Karpas-422 (cell line): ENCODE data around the gene SPRN. TPM values are rescaled to one million over a fixed set of nuclear protein-coding genes. Genes with fewer than 3 reads are reported as not detected.

Source experiments
- DNase-seq: peaks from one replicate; pipeline ENCODE4 v3.0.0-alpha.2; 2015
- H2AFZ ChIP-seq: fragments of 200-600 bp; sonication (generic); 2 replicates; pipeline ENCODE4 v1.6.1; 2014; ENCODE audit warnings: antibody characterized with exemption, low read length, mixed read lengths
- H3K27ac ChIP-seq: fragments of 200-600 bp; sonication (generic); 2 replicates; pipeline ENCODE4 v1.5.1; 2014; ENCODE audit warnings: mild to moderate bottlenecking, low read length, moderate library complexity
- H3K27me3 ChIP-seq: fragments of 200-600 bp; sonication (generic); 2 replicates; pipeline ENCODE4 v1.6.1; 2014; ENCODE audit warnings: low read length, mixed read lengths
- H3K36me3 ChIP-seq: fragments of 200-600 bp; sonication (generic); 2 replicates; pipeline ENCODE4 v1.6.1; 2014; ENCODE audit warnings: low read length, mixed read lengths; ENCODE audit not compliant: insufficient read depth
- H3K4me1 ChIP-seq: fragments of 200-600 bp; sonication (generic); 2 replicates; pipeline ENCODE4 v1.6.1; 2014; ENCODE audit warnings: mild to moderate bottlenecking, low read length, mixed read lengths
- H3K4me2 ChIP-seq: fragments of 200-600 bp; sonication (generic); 2 replicates; pipeline ENCODE4 v1.6.1; 2014; ENCODE audit warnings: low read length, low read depth, mild to moderate bottlenecking; ENCODE audit not compliant: poor library complexity, severe bottlenecking
- H3K4me3 ChIP-seq: fragments of 200-600 bp; sonication (generic); 2 replicates; pipeline ENCODE4 v1.5.1; 2014; ENCODE audit warnings: mild to moderate bottlenecking, antibody characterized with exemption, low read length, mixed read lengths
- H3K79me2 ChIP-seq: fragments of 200-600 bp; sonication (generic); 2 replicates; pipeline ENCODE4 v1.6.1; 2014; ENCODE audit warnings: mild to moderate bottlenecking, low read length, mixed read lengths
- H3K9ac ChIP-seq: fragments of 200-600 bp; sonication (generic); 2 replicates; pipeline ENCODE4 v1.6.0; 2014; ENCODE audit warnings: low read length
- H3K9me2 ChIP-seq: fragments of 200-600 bp; sonication (generic), shearing (Covaris generic); replicated peaks from 2 replicates; pipeline ENCODE4 v1.6.0; 2014; ENCODE audit warnings: mild to moderate bottlenecking, low read length, moderate library complexity; ENCODE audit not compliant: insufficient read depth
- H3K9me3 ChIP-seq: fragments of 300-700, 200-600 bp; sonication (generic); 2 replicates; pipeline ENCODE4 v1.6.1; 2014; ENCODE audit warnings: low read length, mixed read lengths
- H4K20me1 ChIP-seq: fragments of 200-600 bp; sonication (generic); 2 replicates; pipeline ENCODE4 v1.6.1; 2014; ENCODE audit warnings: mild to moderate bottlenecking, antibody characterized with exemption, low read length, low read depth; ENCODE audit not compliant: insufficient read depth
- total RNA-seq: library from RNA; depleted of rRNA; stranded (reverse); fragments of >200 nt; shearing (Covaris generic); gene quantifications from 2 replicates; pipeline ENCODE4 v1.2.3, GENCODE V29; 2014; ENCODE audit warnings: low replicate concordance

SPRN gene
- total RNA-seq, 1 experiment from 2014 or later = not detected

- H3K36me3 ChIP-seq = peaks cover 36% of the 10 kb centered on the region
- H3K4me1 ChIP-seq = peaks cover 8% of the 10 kb centered on the region
- no peaks in the 10 kb centered on the region for H3K9me2 ChIP-seq
- H4K20me1 ChIP-seq = no peaks in the 10 kb centered on the region
- H3K4me3 ChIP-seq = no peak overlapping the region
- peaks cover 35% of the 10 kb centered on the region for H3K79me2 ChIP-seq
- no peaks in the 10 kb centered on the region for H3K27me3 ChIP-seq
- no peak overlapping the region for H3K9ac ChIP-seq
- no peaks in the 10 kb centered on the region for H3K9me3 ChIP-seq
- H3K27ac ChIP-seq = no peak overlapping the region
- no peak overlapping the region for H3K4me2 ChIP-seq
- no peak overlapping the region for H2AFZ ChIP-seq
- no peak for DNase-seq
Observed at GRCh38 chr10:133400624-133401424, 23.6 kb downstream of the SPRN start.

- Histone ChIP-seq H3K9ac (no peak overlapping the region), H3K4me3 (no peak overlapping the region), H3K79me2 (peaks cover 37% of the 10 kb centered on the region), H3K9me3 (no peaks in the 10 kb centered on the region), H3K4me2 (no peak overlapping the region), H2AFZ (no peak overlapping the region), H3K9me2 (no peaks in the 10 kb centered on the region), H3K4me1 (peaks cover 10% of the 10 kb centered on the region), H4K20me1 (no peaks in the 10 kb centered on the region), H3K27me3 (no peaks in the 10 kb centered on the region), H3K27ac (no peak overlapping the region), H3K36me3 (peaks cover 25% of the 10 kb centered on the region)
- no peak for DNase-seq
Observed at GRCh38 chr10:133399123-133399601, 25.3 kb downstream of the SPRN start.

- Histone ChIP-seq H3K36me3 (peaks cover 20% of the 10 kb centered on the region), H3K4me2 (no peak overlapping the region), H3K9me3 (no peaks in the 10 kb centered on the region), H3K9me2 (no peaks in the 10 kb centered on the region), H3K4me1 (peaks cover 16% of the 10 kb centered on the region), H4K20me1 (no peaks in the 10 kb centered on the region), H2AFZ (no peak overlapping the region), H3K79me2 (peaks cover 37% of the 10 kb centered on the region), H3K9ac (no peak overlapping the region), H3K4me3 (no peak overlapping the region), H3K27me3 (no peaks in the 10 kb centered on the region), H3K27ac (no peak overlapping the region)
- no peak for DNase-seq
Observed at GRCh38 chr10:133397938-133398337, 26.5 kb downstream of the SPRN start.

- Histone ChIP-seq H2AFZ (no peak overlapping the region), H3K9me3 (no peaks in the 10 kb centered on the region), H3K4me3 (no peak overlapping the region), H3K9me2 (no peaks in the 10 kb centered on the region), H3K27me3 (no peaks in the 10 kb centered on the region), H3K4me1 (peaks cover 25% of the 10 kb centered on the region), H3K9ac (no peak overlapping the region), H3K4me2 (no peak overlapping the region), H3K79me2 (peaks cover 37% of the 10 kb centered on the region), H3K27ac (no peak overlapping the region), H4K20me1 (no peaks in the 10 kb centered on the region), H3K36me3 (peaks cover 12% of the 10 kb centered on the region)
- no peak for DNase-seq
Observed at GRCh38 chr10:133396035-133396624, 28.3 kb downstream of the SPRN start.

- DNase-seq = peak; percentile 44
- Histone ChIP-seq H3K36me3 (peaks cover 12% of the 10 kb centered on the region), H3K9me2 (no peaks in the 10 kb centered on the region), H3K4me3 (peak overlapping the region; percentile 98), H3K27ac (peak overlapping the region; percentile 56; the same call in 1 of the 2 replicates), H3K79me2 (peaks cover 34% of the 10 kb centered on the region), H3K9ac (peak overlapping the region; percentile 96), H2AFZ (peak overlapping the region; percentile 56; the same call in 1 of the 2 replicates), H3K4me2 (peak overlapping the region; percentile 97), H3K4me1 (peaks cover 36% of the 10 kb centered on the region), H4K20me1 (no peaks in the 10 kb centered on the region), H3K9me3 (no peaks in the 10 kb centered on the region), H3K27me3 (no peaks in the 10 kb centered on the region)
Observed at GRCh38 chr10:133394801-133395221, 29.6 kb downstream of the SPRN start.

- Histone ChIP-seq H3K27me3 (no peaks in the 10 kb centered on the region), H3K27ac (peak within 1 kb of the TSS; percentile 56; the same call in 1 of the 2 replicates), H3K9me3 (no peaks in the 10 kb centered on the region), H3K9ac (peak within 1 kb of the TSS; percentile 96), H3K79me2 (peaks cover 34% of the 10 kb centered on the region), H3K4me3 (peak within 1 kb of the TSS; percentile 98), H4K20me1 (no peaks in the 10 kb centered on the region), H3K9me2 (no peaks in the 10 kb centered on the region), H2AFZ (peak within 1 kb of the TSS; percentile 56; the same call in 1 of the 2 replicates), H3K4me2 (peak within 1 kb of the TSS; percentile 97), H3K36me3 (peaks cover 12% of the 10 kb centered on the region), H3K4me1 (peaks cover 43% of the 10 kb centered on the region)
- DNase-seq = peak; percentile 99
Observed at GRCh38 chr10:133394064-133394663, 30.3 kb downstream of the SPRN start, which contains the start of gene MTG1. TSS of gene MTG1 (plus strand) at chr10:133394157. CDS start at chr10:133394221, 64 bp downstream.

- Histone ChIP-seq H3K27ac (no peak overlapping the region), H3K79me2 (peaks cover 33% of the 10 kb centered on the region), H3K36me3 (peaks cover 12% of the 10 kb centered on the region), H3K4me1 (peaks cover 47% of the 10 kb centered on the region), H3K9me3 (no peaks in the 10 kb centered on the region), H3K9me2 (no peaks in the 10 kb centered on the region), H3K9ac (peak overlapping the region; percentile 46), H3K27me3 (no peaks in the 10 kb centered on the region), H2AFZ (0 out of 2 replicates have a peak overlapping the region, but pooled peaks have one; percentile 51), H3K4me3 (peak overlapping the region; percentile 33), H4K20me1 (no peaks in the 10 kb centered on the region), H3K4me2 (peak overlapping the region; percentile 70)
- no peak for DNase-seq
Observed at GRCh38 chr10:133393401-133394063, 30.9 kb downstream of the SPRN start.
